Left ventricle myocardium inferior (tissue), 1 donor: Measurements from ENCODE around the gene SLC17A9. TPM values are rescaled to one million over a fixed set of nuclear protein-coding genes. Genes with fewer than 3 reads are reported as not detected.

Experiments used
- DNase-seq: peaks from one replicate; pipeline ENCODE4 v3.0.0-alpha.2; 2020
- H3K27ac ChIP-seq: fragments of 200-600 bp; replicated peaks from 2 replicates; pipeline ENCODE4 v1.8.0; 2021
- H3K27me3 ChIP-seq: fragments of 200-600 bp; 2 replicates; pipeline ENCODE4 v1.8.0; 2021; ENCODE audit warnings: low read depth
- H3K36me3 ChIP-seq: fragments of 200-600 bp; 2 replicates; pipeline ENCODE4 v1.8.0; 2021
- H3K4me1 ChIP-seq: fragments of 200-600 bp; 2 replicates; pipeline ENCODE4 v1.8.0; 2021
- H3K4me3 ChIP-seq: fragments of 200-600 bp; 2 replicates; pipeline ENCODE4 v1.8.0; 2021; ENCODE audit warnings: mild to moderate bottlenecking, moderate library complexity
- H3K9me3 ChIP-seq: fragments of 200-600 bp; replicated peaks from 2 replicates; pipeline ENCODE4 v1.8.0; 2021
- CTCF ChIP-seq: fragments of 200-600 bp; IDR thresholded peaks from 2 replicates; pipeline ENCODE4 v1.8.0; 2021; ENCODE audit warnings: antibody characterized with exemption, mild to moderate bottlenecking, borderline replicate concordance
- intact Hi-C: fragments of 100-400 bp; cut with micrococcal nuclease; formaldehyde crosslinking; loops from one replicate; pipeline ENCODE4 v1.11.0; 2022
- total RNA-seq: library from RNA; stranded (reverse); fragmentation: NEBNext Ultra II Directional; extraction: Animal tissue kit (Norgen Biotek cat#: 25700); gene quantifications from one replicate; pipeline ENCODE4 v1.2.1, GENCODE V29; 2021
- donor health status: DM: no; HTN: yes; CAD: no; lungs with severe emphysema.

Gene SLC17A9
- total RNA-seq, 1 donor from 2014 or later = 0.47 TPM

- intact Hi-C loops = no loop called here
- no peaks in the 10 kb centered on the region for H3K4me1 ChIP-seq
- DNase-seq = no peak
- H3K36me3 ChIP-seq = no peaks in the 10 kb centered on the region
- H3K27me3 ChIP-seq = peaks cover 94% of the 10 kb centered on the region
- H3K27ac ChIP-seq = no peak overlapping the region
- no peak overlapping the region for H3K4me3 ChIP-seq
- TF ChIP-seq CTCF = no peak
- H3K9me3 ChIP-seq = no peaks in the 10 kb centered on the region
Observed at GRCh38 chr20:62987114-62987513, 34.6 kb downstream of the SLC17A9 start.

DNA sequence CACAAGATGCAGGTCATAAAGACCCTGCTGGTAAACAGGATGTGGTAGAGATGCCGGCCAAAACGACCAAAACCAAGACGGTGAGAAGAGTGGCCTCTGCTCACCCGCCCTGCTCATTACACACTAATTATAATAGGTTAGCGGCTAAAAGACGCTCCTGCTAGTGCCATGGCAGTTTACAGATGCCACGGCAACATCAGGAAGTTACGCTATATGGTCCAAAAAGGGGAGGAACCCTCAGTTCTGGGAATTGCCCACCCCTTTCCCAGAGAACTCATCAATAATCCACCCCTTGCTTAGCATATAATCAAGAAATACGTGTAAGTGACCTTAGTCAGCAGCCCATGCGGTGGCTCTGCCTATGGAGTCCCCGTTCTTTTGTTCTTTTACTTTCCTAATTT lies 36.7 kb downstream of the SLC17A9 start:
- H3K36me3 ChIP-seq = no peaks in the 10 kb centered on the region
- H3K9me3 ChIP-seq = no peaks in the 10 kb centered on the region
- H3K27ac ChIP-seq = no peak overlapping the region
- no peak for DNase-seq
- no peaks in the 10 kb centered on the region for H3K4me1 ChIP-seq
- peaks cover 88% of the 10 kb centered on the region for H3K27me3 ChIP-seq
- no peak for TF ChIP-seq CTCF
- intact Hi-C loops = no loop called here
- no peak overlapping the region for H3K4me3 ChIP-seq

- Histone ChIP-seq H3K9me3 (no peaks in the 10 kb centered on the region), H3K4me1 (no peaks in the 10 kb centered on the region), H3K4me3 (no peak overlapping the region), H3K36me3 (no peaks in the 10 kb centered on the region), H3K27me3 (peaks cover 88% of the 10 kb centered on the region), H3K27ac (no peak overlapping the region)
- DNase-seq = no peak
- TF ChIP-seq CTCF = no peak
- intact Hi-C loops = no loop called here
Observed at GRCh38 chr20:62990306-62990825, 37.9 kb downstream of the SLC17A9 start.

DNA sequence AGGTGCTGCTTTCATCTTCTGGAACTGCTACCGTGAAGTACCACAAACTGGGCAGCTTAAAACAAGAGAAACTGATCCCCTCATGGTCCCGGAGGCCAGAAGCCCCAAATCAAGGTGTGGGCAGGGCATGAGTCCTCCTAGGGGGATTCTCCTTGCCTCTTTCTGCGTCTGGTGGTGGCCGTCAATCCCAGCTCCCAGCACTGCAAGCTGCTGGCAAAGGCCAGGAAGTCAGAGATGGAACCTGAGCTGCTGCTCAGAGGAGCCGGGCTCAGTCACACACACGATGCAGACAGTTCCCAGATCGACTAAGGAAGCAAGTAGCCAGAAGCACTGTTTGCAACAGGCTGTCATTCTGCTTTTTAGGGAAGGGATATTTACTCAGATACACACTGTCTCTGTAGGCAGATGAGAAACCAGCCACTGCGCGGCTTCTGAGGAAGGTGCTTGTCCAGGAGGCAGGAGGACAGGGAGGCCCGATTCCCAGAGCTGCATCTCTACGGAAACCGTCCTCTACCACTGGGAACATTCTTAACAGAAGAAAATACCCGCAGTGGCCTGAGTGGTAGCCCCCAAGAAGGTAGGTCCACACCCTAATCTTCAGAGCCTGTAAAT lies 38.8 kb downstream of the SLC17A9 start:
- Histone ChIP-seq H3K27ac (no peak overlapping the region), H3K4me3 (no peak overlapping the region), H3K9me3 (no peaks in the 10 kb centered on the region), H3K4me1 (no peaks in the 10 kb centered on the region), H3K36me3 (no peaks in the 10 kb centered on the region), H3K27me3 (peaks cover 89% of the 10 kb centered on the region)
- no peak for TF ChIP-seq CTCF
- intact Hi-C loops = no loop called here
- DNase-seq = no peak

DNA sequence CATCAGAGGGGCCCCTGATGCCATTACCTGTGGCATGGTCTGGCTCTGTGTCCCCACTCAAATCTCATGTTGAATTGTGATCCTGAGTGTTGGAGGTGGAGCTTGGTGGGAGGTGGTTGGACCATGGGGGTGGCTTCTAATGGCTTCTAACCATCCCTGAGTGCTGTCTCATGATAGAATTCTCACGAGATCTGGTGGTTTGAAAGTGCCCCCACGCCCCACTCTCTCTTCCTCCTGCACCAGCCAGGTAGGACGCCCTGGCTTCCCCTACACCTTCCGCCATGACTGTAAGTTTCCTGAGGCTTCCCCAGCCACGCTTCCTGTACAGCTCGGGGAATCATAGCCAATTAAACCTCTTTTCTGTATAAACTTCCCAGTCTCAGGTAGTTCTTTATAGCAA lies 39.4 kb downstream of the SLC17A9 start:
- Histone ChIP-seq H3K4me1 (no peaks in the 10 kb centered on the region), H3K9me3 (no peaks in the 10 kb centered on the region), H3K27me3 (peaks cover 91% of the 10 kb centered on the region), H3K4me3 (no peak overlapping the region), H3K27ac (no peak overlapping the region), H3K36me3 (no peaks in the 10 kb centered on the region)
- intact Hi-C loops = no loop called here
- no peak for DNase-seq
- TF ChIP-seq CTCF = no peak
